Ishikawa (cell line): ENCODE measurements around the gene SOS1.

ENCODE experiments used
- CEBPB ChIP-seq: IDR thresholded peaks from 2 replicates; pipeline ENCODE4 v1.6.1; 2012
- CREB1 ChIP-seq: IDR thresholded peaks from 2 replicates; pipeline ENCODE4 v1.6.1; 2012; ENCODE audit warnings: low read depth
- EP300 ChIP-seq: IDR thresholded peaks from 2 replicates; pipeline ENCODE4 v1.6.1; 2012; ENCODE audit warnings: borderline replicate concordance
- FOXM1 ChIP-seq: IDR thresholded peaks from 2 replicates; pipeline ENCODE4 v1.6.1; 2012; ENCODE audit warnings: low read depth, borderline replicate concordance
- NFIC ChIP-seq: IDR thresholded peaks from 2 replicates; pipeline ENCODE4 v1.6.1; 2012
- RAD21 ChIP-seq: IDR thresholded peaks from 2 replicates; pipeline ENCODE4 v1.6.1; 2012; ENCODE audit warnings: low read depth
- TAF1 ChIP-seq: IDR thresholded peaks from 2 replicates; pipeline ENCODE4 v1.6.1; 2012; ENCODE audit warnings: low read depth, mild to moderate bottlenecking
- TCF12 ChIP-seq: IDR thresholded peaks from 2 replicates; pipeline ENCODE4 v1.6.1; 2012; ENCODE audit warnings: low read depth
- YY1 ChIP-seq: IDR thresholded peaks from 2 replicates; pipeline ENCODE4 v1.6.1; 2012; ENCODE audit warnings: low read depth
- ZBTB7A ChIP-seq: IDR thresholded peaks from 2 replicates; pipeline ENCODE4 v1.6.1; 2012; ENCODE audit warnings: low read depth
- TF ChIP-seq, protein P1 (sequence below): IDR thresholded peaks from 2 replicates; pipeline ENCODE4 v1.6.1; 2012; ENCODE audit warnings: low read depth, mild to moderate bottlenecking
- TF ChIP-seq, protein P2 (sequence below): IDR thresholded peaks from 2 replicates; pipeline ENCODE4 v1.6.1; 2012

DNA sequence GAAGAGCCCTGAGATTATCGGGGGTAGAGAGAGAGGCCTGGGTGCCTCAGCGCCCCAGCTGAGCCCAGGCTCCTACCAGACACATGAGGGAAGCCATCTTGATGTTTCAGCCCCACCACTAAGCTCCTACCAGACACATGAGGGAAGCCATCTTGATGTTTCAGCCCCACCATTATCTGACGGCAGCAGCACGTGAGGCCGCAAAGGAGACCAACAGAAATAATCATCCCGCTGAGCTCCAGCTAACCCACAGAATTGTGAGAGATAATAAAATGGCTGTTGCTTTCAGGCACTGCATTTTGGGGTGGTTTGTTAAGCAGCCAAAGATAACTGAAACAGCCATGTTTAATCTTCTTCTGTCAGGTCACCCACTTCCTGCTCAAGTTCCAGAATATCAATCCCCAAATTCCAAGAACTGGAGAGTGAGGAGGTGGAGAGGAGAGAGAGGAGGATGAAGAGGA is 29.3 kb upstream of the SOS1 start:
- TF ChIP-seq, protein P1, sequence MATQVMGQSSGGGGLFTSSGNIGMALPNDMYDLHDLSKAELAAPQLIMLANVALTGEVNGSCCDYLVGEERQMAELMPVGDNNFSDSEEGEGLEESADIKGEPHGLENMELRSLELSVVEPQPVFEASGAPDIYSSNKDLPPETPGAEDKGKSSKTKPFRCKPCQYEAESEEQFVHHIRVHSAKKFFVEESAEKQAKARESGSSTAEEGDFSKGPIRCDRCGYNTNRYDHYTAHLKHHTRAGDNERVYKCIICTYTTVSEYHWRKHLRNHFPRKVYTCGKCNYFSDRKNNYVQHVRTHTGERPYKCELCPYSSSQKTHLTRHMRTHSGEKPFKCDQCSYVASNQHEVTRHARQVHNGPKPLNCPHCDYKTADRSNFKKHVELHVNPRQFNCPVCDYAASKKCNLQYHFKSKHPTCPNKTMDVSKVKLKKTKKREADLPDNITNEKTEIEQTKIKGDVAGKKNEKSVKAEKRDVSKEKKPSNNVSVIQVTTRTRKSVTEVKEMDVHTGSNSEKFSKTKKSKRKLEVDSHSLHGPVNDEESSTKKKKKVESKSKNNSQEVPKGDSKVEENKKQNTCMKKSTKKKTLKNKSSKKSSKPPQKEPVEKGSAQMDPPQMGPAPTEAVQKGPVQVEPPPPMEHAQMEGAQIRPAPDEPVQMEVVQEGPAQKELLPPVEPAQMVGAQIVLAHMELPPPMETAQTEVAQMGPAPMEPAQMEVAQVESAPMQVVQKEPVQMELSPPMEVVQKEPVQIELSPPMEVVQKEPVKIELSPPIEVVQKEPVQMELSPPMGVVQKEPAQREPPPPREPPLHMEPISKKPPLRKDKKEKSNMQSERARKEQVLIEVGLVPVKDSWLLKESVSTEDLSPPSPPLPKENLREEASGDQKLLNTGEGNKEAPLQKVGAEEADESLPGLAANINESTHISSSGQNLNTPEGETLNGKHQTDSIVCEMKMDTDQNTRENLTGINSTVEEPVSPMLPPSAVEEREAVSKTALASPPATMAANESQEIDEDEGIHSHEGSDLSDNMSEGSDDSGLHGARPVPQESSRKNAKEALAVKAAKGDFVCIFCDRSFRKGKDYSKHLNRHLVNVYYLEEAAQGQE: no peak
- TF ChIP-seq NFIC (no peak), TAF1 (no peak), EP300 (no peak), CREB1 (no peak), FOXM1 (no peak), TCF12 (no peak), CEBPB (no peak), YY1 (no peak), RAD21 (no peak), ZBTB7A (no peak)
- TF ChIP-seq, protein P2, sequence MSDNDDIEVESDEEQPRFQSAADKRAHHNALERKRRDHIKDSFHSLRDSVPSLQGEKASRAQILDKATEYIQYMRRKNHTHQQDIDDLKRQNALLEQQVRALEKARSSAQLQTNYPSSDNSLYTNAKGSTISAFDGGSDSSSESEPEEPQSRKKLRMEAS: no peak
